Kidney (tissue), 14 donors: Measurements from ENCODE around the gene ZNF521. TPM values are rescaled to one million over a fixed set of nuclear protein-coding genes. Genes with fewer than 3 reads are reported as not detected.

Experiments used
- DNase-seq, 5 donors: peaks; one replicate each; pipeline ENCODE4 v3.0.0-alpha.2; 2013 to 2020
- FAIRE-seq: peaks from 2 replicates; lab custom pipeline; 2012; peaks lifted over from hg19 to GRCh38; lab: Jason Lieb, UNC
- H3K27ac ChIP-seq, 2 donors: one replicate each; pipeline ENCODE4 v1.7.0; 2013; ENCODE audit warnings: low read depth in 2 of 2, low read length in 2 of 2, inconsistent platforms in 1 of 2
- H3K27me3 ChIP-seq: one replicate; pipeline ENCODE4 v1.7.1; 2013; ENCODE audit warnings: low read length, inconsistent platforms; ENCODE audit not compliant: control insufficient read depth, insufficient read depth
- H3K36me3 ChIP-seq, 3 donors: one replicate each; pipeline versions ENCODE4 v1.7.0 to v1.7.1; 2013; ENCODE audit warnings: low read length in 3 of 3, control low read depth in 1 of 3, inconsistent platforms in 1 of 3; ENCODE audit not compliant: insufficient read depth in 3 of 3, control insufficient read depth in 2 of 3
- H3K4me1 ChIP-seq, 3 donors: one replicate each; pipeline versions ENCODE4 v1.7.0 to v1.7.1; 2013; ENCODE audit warnings: low read length in 3 of 3, inconsistent platforms in 1 of 3, low read depth in 1 of 3; ENCODE audit not compliant: control insufficient read depth in 2 of 3, insufficient read depth in 2 of 3
- H3K4me3 ChIP-seq, 3 donors: one replicate each; pipeline versions ENCODE4 v1.7.0 to v1.8.1; 2013; ENCODE audit warnings: low read length in 3 of 3, control low read depth in 1 of 3, inconsistent platforms in 1 of 3
- H3K9ac ChIP-seq, 3 donors: one replicate each; pipeline versions ENCODE4 v1.7.0 to v1.7.1; 2013; ENCODE audit warnings: low read length in 3 of 3, control low read depth in 1 of 3, inconsistent platforms in 1 of 3
- H3K9me3 ChIP-seq, 3 donors: one replicate each; pipeline versions ENCODE4 v1.7.0 to v1.7.1; 2013; ENCODE audit warnings: low read length in 3 of 3, control low read depth in 1 of 3, inconsistent platforms in 1 of 3; ENCODE audit not compliant: control insufficient read depth in 2 of 3, insufficient read depth in 1 of 3
- intact Hi-C: fragments of 100-400 bp; cut with DNase I; formaldehyde crosslinking; loops from one replicate; pipeline ENCODE4 v1.11.1; 2022
- polyA plus RNA-seq: library from polyadenylated mRNA; stranded (reverse); fragments of 350-450 nt; fragmentation: Illumina TruSeq; extraction: RNeasy Lipid Tissue Mini Kit (QIAGEN cat#74804); gene quantifications from one replicate; pipeline ENCODE4 v1.2.3, GENCODE V29; 2014; ENCODE audit warnings: low read depth, low replicate concordance; ENCODE audit not compliant: insufficient read depth
- total RNA-seq: library from RNA; stranded (reverse); fragmentation: NEBNext Ultra II Directional; extraction: Animal tissue kit (Norgen Biotek cat#: 25700); gene quantifications from one replicate; pipeline ENCODE4 v1.2.1, GENCODE V29; 2021
- TF ChIP-seq, protein P1 (sequence below): IDR thresholded peaks from 3 replicates; pipeline ENCODE4 v1.5.1; 2012; ENCODE audit warnings: mild to moderate bottlenecking, moderate library complexity, borderline replicate concordance; ENCODE audit not compliant: insufficient read depth; ENCODE audit errors: extremely low read depth
- donor health status: control.
- donor health status: control.
- donor health status: control.
- donor health status: control.
- donor health status: control.
- donor health status: DM: yes; HTN: yes; CAD: no.
- donor health status: Normal renal cell carcinoma (clear cell type).

Gene ZNF521
- total and polyA plus RNA-seq, 2 donors from 2014 or later: 1.8 to 18.0 TPM

GRCh38 chr18:25077038-25077943 lies 274.7 kb downstream of the ZNF521 start:
- FAIRE-seq: no peak

GRCh38 chr18:25075783-25076182 lies 276.2 kb downstream of the ZNF521 start:
- DNase-seq: no peak
- FAIRE-seq: no peak
- intact Hi-C loops: no loop called here
- no peak overlapping the region for H3K9ac ChIP-seq
- H3K27me3 ChIP-seq: no peaks in the 10 kb centered on the region
- no peaks in the 10 kb centered on the region for H3K36me3 ChIP-seq
- H3K9me3 ChIP-seq: no peaks in the 10 kb centered on the region
- no peak overlapping the region for H3K4me3 ChIP-seq
- TF ChIP-seq, protein P1, sequence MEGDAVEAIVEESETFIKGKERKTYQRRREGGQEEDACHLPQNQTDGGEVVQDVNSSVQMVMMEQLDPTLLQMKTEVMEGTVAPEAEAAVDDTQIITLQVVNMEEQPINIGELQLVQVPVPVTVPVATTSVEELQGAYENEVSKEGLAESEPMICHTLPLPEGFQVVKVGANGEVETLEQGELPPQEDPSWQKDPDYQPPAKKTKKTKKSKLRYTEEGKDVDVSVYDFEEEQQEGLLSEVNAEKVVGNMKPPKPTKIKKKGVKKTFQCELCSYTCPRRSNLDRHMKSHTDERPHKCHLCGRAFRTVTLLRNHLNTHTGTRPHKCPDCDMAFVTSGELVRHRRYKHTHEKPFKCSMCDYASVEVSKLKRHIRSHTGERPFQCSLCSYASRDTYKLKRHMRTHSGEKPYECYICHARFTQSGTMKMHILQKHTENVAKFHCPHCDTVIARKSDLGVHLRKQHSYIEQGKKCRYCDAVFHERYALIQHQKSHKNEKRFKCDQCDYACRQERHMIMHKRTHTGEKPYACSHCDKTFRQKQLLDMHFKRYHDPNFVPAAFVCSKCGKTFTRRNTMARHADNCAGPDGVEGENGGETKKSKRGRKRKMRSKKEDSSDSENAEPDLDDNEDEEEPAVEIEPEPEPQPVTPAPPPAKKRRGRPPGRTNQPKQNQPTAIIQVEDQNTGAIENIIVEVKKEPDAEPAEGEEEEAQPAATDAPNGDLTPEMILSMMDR: no peak
- H3K4me1 ChIP-seq: peaks cover 0 to 3% (median 0%) of the 10 kb centered on the region in 3 donors
- H3K27ac ChIP-seq: no peak overlapping the region

More at GRCh38 chr18:25077038-25077943, 274.7 kb downstream of the ZNF521 start:
- Histone ChIP-seq H3K9ac (no peak overlapping the region), H3K4me1 (peaks cover 0 to 3% (median 0%) of the 10 kb centered on the region in 3 donors), H3K4me3 (no peak overlapping the region), H3K9me3 (no peaks in the 10 kb centered on the region), H3K27me3 (no peaks in the 10 kb centered on the region), H3K27ac (no peak overlapping the region), H3K36me3 (no peaks in the 10 kb centered on the region)
- DNase-seq: peak in 3 of 5 donors; percentile 37 to 63 (median 59)
- intact Hi-C loops: no loop called here
- TF ChIP-seq, protein P1: no peak

DNA sequence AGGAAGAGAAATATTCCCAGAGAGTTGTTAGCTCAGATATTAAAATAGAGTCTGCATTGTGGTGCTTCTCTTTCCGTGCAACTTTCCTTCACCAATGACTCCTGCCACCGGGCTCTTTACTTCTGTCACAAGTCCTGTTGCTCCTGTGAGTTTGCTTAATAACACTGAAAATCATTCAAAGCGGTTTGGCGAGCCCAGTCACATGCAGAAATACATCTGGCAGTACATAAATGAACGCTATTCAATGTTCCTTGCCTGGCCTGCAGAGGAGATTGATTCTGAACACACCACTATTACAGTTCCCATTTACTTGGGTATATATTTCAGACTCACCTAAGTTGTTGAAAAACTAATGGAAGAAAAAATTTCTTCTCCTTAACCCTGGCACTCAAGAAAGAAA lies 276.6 kb downstream of the ZNF521 start:
- Histone ChIP-seq H3K27me3 (no peaks in the 10 kb centered on the region), H3K9ac (no peak overlapping the region), H3K9me3 (no peaks in the 10 kb centered on the region), H3K4me1 (peaks cover 0 to 3% (median 0%) of the 10 kb centered on the region in 3 donors), H3K4me3 (no peak overlapping the region), H3K27ac (no peak overlapping the region), H3K36me3 (no peaks in the 10 kb centered on the region)
- DNase-seq (no peak), FAIRE-seq (no peak)
- intact Hi-C loops: no loop called here
- TF ChIP-seq, protein P1: no peak
